Activated CD4-positive, alpha-beta T cell treated with anti-CD3 and anti-CD28 coated beads, Interleukin-10, Interleukin-2, amounts not matched to agents 100 ng/mL and 50 ng/mL, durations not matched to agents 16 hours and 8 hours (primary cell): Measurements from ENCODE around the gene DLGAP3.
"Not testable (repeated sequence)": the region's sequence is repeated elsewhere in the genome, so short reads cannot be mapped to it uniquely, and the experiment has no call there.

Source experiments
- DNase-seq: peaks from one replicate; pipeline ENCODE4 v3.0.0-alpha.2; 2020

Gene DLGAP3

GRCh38 chr1:34929497-34929852 is at the start of gene DLGAP3:
Gene DLGAP3 (minus strand): TSS chr1:34929650. CDS start chr1:34905383, 24,267 bp downstream.
- no peak for DNase-seq

GRCh38 chr1:34978921-34979320 is 49.5 kb upstream of the DLGAP3 start:
- DNase-seq, result no peak

GRCh38 chr1:34977858-34978257 is 48.4 kb upstream of the DLGAP3 start:
- DNase-seq, result no peak

- DNase-seq, result no peak
Observed at GRCh38 chr1:34977210-34977471, 47.7 kb upstream of the DLGAP3 start.

- no peak for DNase-seq
Observed at GRCh38 chr1:34976384-34977209, 47.1 kb upstream of the DLGAP3 start.

GRCh38 chr1:34975771-34976170 is 46.3 kb upstream of the DLGAP3 start:
- DNase-seq, result no peak

- no peak for DNase-seq
Observed at GRCh38 chr1:34975338-34975737, 45.9 kb upstream of the DLGAP3 start.

GRCh38 chr1:34974626-34975025 is 45.2 kb upstream of the DLGAP3 start:
- no peak for DNase-seq

GRCh38 chr1:34973326-34973725 is 43.9 kb upstream of the DLGAP3 start:
- DNase-seq, result no peak

GRCh38 chr1:34970829-34971228 is 41.4 kb upstream of the DLGAP3 start:
- no peak for DNase-seq

GRCh38 chr1:34970220-34970735 is 40.8 kb upstream of the DLGAP3 start:
- DNase-seq, result no peak

GRCh38 chr1:34968297-34968696 is 38.8 kb upstream of the DLGAP3 start:
- not testable (repeated sequence) for DNase-seq

- DNase-seq, result not testable (repeated sequence)
Observed at GRCh38 chr1:34967672-34968071, 38.2 kb upstream of the DLGAP3 start.

GRCh38 chr1:34965597-34965996 is 36.1 kb upstream of the DLGAP3 start:
- no peak for DNase-seq

- no peak for DNase-seq
Observed at GRCh38 chr1:34950428-34950827, 21.0 kb upstream of the DLGAP3 start.

GRCh38 chr1:34948739-34949138 is 19.3 kb upstream of the DLGAP3 start:
- not testable (repeated sequence) for DNase-seq

GRCh38 chr1:34947641-34948314 is 18.3 kb upstream of the DLGAP3 start:
- DNase-seq, result not testable (repeated sequence)

GRCh38 chr1:34946211-34946610 is 16.8 kb upstream of the DLGAP3 start:
- no peak for DNase-seq

- DNase-seq, result not testable (repeated sequence)
Observed at GRCh38 chr1:34941798-34942197, 12.3 kb upstream of the DLGAP3 start.

GRCh38 chr1:34930702-34931071 is 1.2 kb upstream of the DLGAP3 start:
- DNase-seq, result no peak

GRCh38 chr1:34929853-34930701 is 627 bp upstream of the DLGAP3 start:
- DNase-seq, result no peak

GRCh38 chr1:34928699-34929496 is 552 bp downstream of the DLGAP3 start:
- no peak for DNase-seq
